ENCODE measurements around the gene ARAP2.

The ARAP2 gene

DNA sequence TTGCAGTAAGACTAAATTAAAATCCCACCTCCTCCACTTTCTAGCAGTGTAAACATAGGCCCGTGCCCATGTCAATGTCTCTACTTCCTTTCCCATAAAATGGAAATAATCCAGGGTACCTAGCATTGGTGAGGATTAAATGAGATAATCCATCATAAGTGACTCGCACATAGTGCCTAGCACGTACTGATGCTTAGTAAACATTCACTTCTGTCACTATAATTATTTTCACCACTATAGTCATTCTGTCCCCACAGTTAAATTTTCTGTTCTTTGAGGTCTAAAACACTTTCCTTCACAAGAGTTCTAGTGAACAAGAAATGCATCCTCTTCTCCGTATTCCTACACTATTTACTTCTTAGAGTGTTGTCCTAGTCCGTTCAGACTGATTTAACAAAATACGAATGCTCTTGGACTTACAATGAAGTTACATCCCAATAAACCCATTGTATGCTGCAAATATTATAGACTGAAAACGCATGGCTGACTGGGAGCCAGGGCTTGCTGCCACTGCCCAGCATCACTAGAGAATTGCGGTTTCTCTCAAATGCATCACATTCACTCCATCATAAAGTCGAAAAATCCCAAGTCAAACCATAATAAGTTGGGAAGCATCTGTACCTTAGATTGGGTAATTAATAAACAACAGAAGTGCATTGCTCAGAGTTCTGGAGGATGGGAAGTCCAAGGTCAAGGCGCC, 10.6 kb downstream of the ARAP2 start:
- H3K27ac ChIP-seq (ENCODE audit: low read depth, low read length) = no peak overlapping the region
- H4K20me1 ChIP-seq (ENCODE audit: low read depth, low read length) = no peaks in the 10 kb centered on the region
- no peak overlapping the region for H3K4me2 ChIP-seq (ENCODE audit: low read depth, low read length, poor library complexity, severe bottlenecking)
- no peaks in the 10 kb centered on the region for H3K9me3 ChIP-seq (ENCODE audit: insufficient read depth, low read length)
- no peaks in the 10 kb centered on the region for H3F3A ChIP-seq (ENCODE audit: insufficient read depth)
- H3K9ac ChIP-seq (ENCODE audit: low read length) = no peak overlapping the region
- H3K9me2 ChIP-seq (replicated peaks; ENCODE audit: insufficient read depth, low read length) = no peaks in the 10 kb centered on the region
- H3K4me3 ChIP-seq (ENCODE audit: insufficient read depth, low read length, poor library complexity, severe bottlenecking) = no peak overlapping the region
- H3K79me2 ChIP-seq (ENCODE audit: insufficient read depth, low read length) = no peaks in the 10 kb centered on the region
- no peaks in the 10 kb centered on the region for H3K27me3 ChIP-seq (ENCODE audit: low read length)
- TF ChIP-seq, protein P1, sequence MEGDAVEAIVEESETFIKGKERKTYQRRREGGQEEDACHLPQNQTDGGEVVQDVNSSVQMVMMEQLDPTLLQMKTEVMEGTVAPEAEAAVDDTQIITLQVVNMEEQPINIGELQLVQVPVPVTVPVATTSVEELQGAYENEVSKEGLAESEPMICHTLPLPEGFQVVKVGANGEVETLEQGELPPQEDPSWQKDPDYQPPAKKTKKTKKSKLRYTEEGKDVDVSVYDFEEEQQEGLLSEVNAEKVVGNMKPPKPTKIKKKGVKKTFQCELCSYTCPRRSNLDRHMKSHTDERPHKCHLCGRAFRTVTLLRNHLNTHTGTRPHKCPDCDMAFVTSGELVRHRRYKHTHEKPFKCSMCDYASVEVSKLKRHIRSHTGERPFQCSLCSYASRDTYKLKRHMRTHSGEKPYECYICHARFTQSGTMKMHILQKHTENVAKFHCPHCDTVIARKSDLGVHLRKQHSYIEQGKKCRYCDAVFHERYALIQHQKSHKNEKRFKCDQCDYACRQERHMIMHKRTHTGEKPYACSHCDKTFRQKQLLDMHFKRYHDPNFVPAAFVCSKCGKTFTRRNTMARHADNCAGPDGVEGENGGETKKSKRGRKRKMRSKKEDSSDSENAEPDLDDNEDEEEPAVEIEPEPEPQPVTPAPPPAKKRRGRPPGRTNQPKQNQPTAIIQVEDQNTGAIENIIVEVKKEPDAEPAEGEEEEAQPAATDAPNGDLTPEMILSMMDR (IDR thresholded peaks at IDR 0.05; ENCODE audit: insufficient read depth, low read length, poor library complexity, severe bottlenecking) = no peak
- no peak for TF ChIP-seq EZH2phosphoT487 (conservative IDR thresholded peaks at IDR 0.05; ENCODE audit: low read length)
- H3K36me3 ChIP-seq (ENCODE audit: low read length) = no peaks in the 10 kb centered on the region
- H2AFZ ChIP-seq (ENCODE audit: low read depth, low read length, severe bottlenecking) = no peak overlapping the region

DNA sequence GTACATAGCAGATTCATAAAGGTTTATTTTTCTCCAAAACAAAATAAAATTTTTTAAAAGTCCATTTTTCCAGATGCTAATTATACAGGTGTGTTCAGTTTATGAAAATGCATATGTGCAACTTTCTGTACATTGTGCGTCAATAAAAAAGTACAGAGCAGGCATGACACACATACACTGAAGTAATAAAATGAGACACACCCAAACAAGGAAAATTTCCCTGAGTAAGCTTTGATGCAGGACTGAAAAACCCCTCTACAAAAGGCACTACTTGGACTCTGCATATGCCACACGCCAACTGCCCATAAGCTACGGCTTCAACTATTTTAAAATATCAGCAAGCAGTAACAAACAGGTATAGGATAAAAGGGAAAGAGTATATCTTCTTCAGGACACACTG, 13.8 kb downstream of the ARAP2 start:
- Histone ChIP-seq H3K4me2 (ENCODE audit: low read depth, low read length, poor library complexity, severe bottlenecking) (no peak overlapping the region), H3K9me3 (ENCODE audit: insufficient read depth, low read length) (no peaks in the 10 kb centered on the region), H2AFZ (ENCODE audit: low read depth, low read length, severe bottlenecking) (no peak overlapping the region), H3K27me3 (ENCODE audit: low read length) (no peaks in the 10 kb centered on the region), H3F3A (ENCODE audit: insufficient read depth) (no peaks in the 10 kb centered on the region), H4K20me1 (ENCODE audit: low read depth, low read length) (no peaks in the 10 kb centered on the region), H3K36me3 (ENCODE audit: low read length) (no peaks in the 10 kb centered on the region), H3K9ac (ENCODE audit: low read length) (no peak overlapping the region), H3K27ac (ENCODE audit: low read depth, low read length) (no peak overlapping the region), H3K4me3 (ENCODE audit: insufficient read depth, low read length, poor library complexity, severe bottlenecking) (no peak overlapping the region), H3K9me2 (replicated peaks; ENCODE audit: insufficient read depth, low read length) (no peaks in the 10 kb centered on the region), H3K79me2 (ENCODE audit: insufficient read depth, low read length) (no peaks in the 10 kb centered on the region)
- TF ChIP-seq, protein P1 (IDR thresholded peaks at IDR 0.05; ENCODE audit: insufficient read depth, low read length, poor library complexity, severe bottlenecking) = no peak
- no peak for TF ChIP-seq EZH2phosphoT487 (conservative IDR thresholded peaks at IDR 0.05; ENCODE audit: low read length)

DNA sequence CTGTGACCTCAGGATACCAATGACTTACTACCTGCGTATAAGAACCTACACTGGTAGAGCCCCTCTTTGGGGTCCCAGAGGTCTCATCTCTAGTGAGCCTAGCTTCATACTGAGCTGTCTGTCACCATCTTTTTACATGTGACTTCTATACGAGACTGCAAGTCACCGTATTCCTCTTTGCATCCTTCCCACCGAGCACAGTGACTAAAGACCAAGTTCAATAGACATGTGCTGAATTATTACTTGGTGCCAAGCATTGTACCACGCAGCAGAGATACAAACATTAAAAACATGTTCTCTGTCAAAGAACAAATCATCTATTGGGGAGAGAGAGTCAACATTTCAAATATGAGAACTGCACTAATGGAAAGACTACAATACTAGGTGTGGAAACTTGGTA, 16.4 kb downstream of the ARAP2 start:
- no peaks in the 10 kb centered on the region for H3K36me3 ChIP-seq (ENCODE audit: low read length)
- TF ChIP-seq, protein P1 (IDR thresholded peaks at IDR 0.05; ENCODE audit: insufficient read depth, low read length, poor library complexity, severe bottlenecking) = no peak
- H3K9ac ChIP-seq (ENCODE audit: low read length) = no peak overlapping the region
- H4K20me1 ChIP-seq (ENCODE audit: low read depth, low read length) = no peaks in the 10 kb centered on the region
- no peaks in the 10 kb centered on the region for H3K9me3 ChIP-seq (ENCODE audit: insufficient read depth, low read length)
- H3K9me2 ChIP-seq (replicated peaks; ENCODE audit: insufficient read depth, low read length) = no peaks in the 10 kb centered on the region
- H3K27me3 ChIP-seq (ENCODE audit: low read length) = no peaks in the 10 kb centered on the region
- no peak overlapping the region for H3K4me3 ChIP-seq (ENCODE audit: insufficient read depth, low read length, poor library complexity, severe bottlenecking)
- no peak overlapping the region for H2AFZ ChIP-seq (ENCODE audit: low read depth, low read length, severe bottlenecking)
- H3K27ac ChIP-seq (ENCODE audit: low read depth, low read length) = no peak overlapping the region
- H3K4me2 ChIP-seq (ENCODE audit: low read depth, low read length, poor library complexity, severe bottlenecking) = no peak overlapping the region
- no peaks in the 10 kb centered on the region for H3F3A ChIP-seq (ENCODE audit: insufficient read depth)
- H3K79me2 ChIP-seq (ENCODE audit: insufficient read depth, low read length) = no peaks in the 10 kb centered on the region

All from SU-DHL-6 (cell line).